Cardiac muscle cell (in vitro differentiated cells and primary cell): Measurements from ENCODE around the gene CSNK1E. TPM values are rescaled to one million over a fixed set of nuclear protein-coding genes. Genes with fewer than 3 reads are reported as not detected.

Experiments used
- DNase-seq, 2 donors: peaks; one replicate each; pipeline versions ENCODE4 v3.0.0 to v3.0.0-alpha.2; 2010 to 2017; ENCODE audit warnings: low read depth in 1 of 2, low spot score in 1 of 2
- H3K27ac ChIP-seq: fragments of 200-600 bp; sonication (generic); 2 replicates; pipeline ENCODE4 v1.5.1; 2016
- H3K27me3 ChIP-seq: fragments of 200-600 bp; sonication (generic); 2 replicates; pipeline ENCODE4 v1.6.0; 2016; ENCODE audit warnings: control low read depth
- H3K36me3 ChIP-seq: fragments of 200-600 bp; sonication (generic); 2 replicates; pipeline ENCODE4 v1.5.1; 2016; ENCODE audit warnings: control low read depth
- H3K4me1 ChIP-seq: fragments of 200-600 bp; sonication (generic); 2 replicates; pipeline ENCODE4 v1.8.1; 2017; ENCODE audit warnings: low read depth, mild to moderate bottlenecking, mixed run types
- H3K4me3 ChIP-seq: fragments of 200-600 bp; sonication (generic); 2 replicates; pipeline ENCODE4 v1.5.1; 2016; ENCODE audit warnings: mild to moderate bottlenecking
- H3K9me3 ChIP-seq: fragments of 200-600 bp; sonication (generic); 2 replicates; pipeline ENCODE4 v1.5.1; 2017; ENCODE audit warnings: low read depth, mild to moderate bottlenecking, control low read depth
- CTCF ChIP-seq: IDR thresholded peaks from 2 replicates; pipeline ENCODE4 v1.5.1; 2012; ENCODE audit warnings: low read depth, mild to moderate bottlenecking, low read length
- polyA plus RNA-seq: library from polyadenylated mRNA; unstranded; fragments of >200 nt; fragmentation: Nextera tagmentation; extraction: Ambion mirVana; gene quantifications from 2 replicates; pipeline ENCODE4 v1.2.1, GENCODE V29; 2016
- total RNA-seq: library from RNA; depleted of rRNA; stranded (reverse); fragments of >200 nt; gene quantifications from 2 replicates; pipeline ENCODE4 v1.2.3, GENCODE V29; 2016

The CSNK1E gene
- total and polyA plus RNA-seq, 2 experiments from 2014 or later, result 179 to 262 TPM

DNA sequence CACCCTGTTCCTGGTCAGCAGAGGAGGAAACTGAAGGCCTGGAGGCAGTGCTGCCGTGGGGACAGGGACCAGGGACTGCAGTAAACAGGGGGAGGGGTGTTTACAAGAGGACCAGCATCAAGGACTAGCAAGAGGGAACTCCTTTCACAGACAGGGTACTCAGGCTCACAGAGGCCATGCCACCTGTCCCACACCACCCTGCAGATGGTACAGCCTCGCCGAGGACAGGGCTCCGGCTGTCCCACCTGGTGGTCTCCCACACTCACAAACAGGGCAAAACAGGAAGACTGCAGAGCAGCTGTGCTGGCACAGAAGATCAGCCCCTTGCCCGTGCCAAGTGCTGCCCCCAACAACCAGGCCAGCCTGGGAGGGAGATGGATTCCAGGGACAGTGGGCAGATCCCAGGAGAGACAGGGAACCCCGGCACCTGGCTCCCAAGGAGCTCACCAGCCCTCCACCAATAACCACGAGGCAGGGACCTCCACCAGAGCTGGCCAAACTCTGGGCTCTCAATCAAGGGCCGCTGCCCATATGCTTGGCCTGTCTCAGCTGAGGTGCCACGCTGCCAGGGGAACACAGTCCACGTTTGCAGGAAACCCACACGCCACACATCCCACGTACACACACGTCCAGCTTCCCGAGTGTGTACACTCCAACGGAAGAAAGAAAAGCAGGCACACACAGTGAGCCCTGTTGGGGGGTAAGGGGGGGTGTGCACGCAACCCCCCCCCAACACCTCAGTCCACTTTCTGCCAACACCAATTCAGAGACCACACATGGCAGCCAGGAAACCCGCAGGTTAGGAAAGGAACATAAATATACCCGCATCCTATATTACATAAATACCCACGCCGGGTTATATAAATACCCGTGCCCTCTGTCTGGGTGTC is 2.1 kb downstream of the CSNK1E start:
- DNase-seq, result peak in 1 of 2 donors; percentile 34
- peaks cover 21% of the 10 kb centered on the region for H3K4me1 ChIP-seq
- H3K9me3 ChIP-seq, result no peaks in the 10 kb centered on the region
- H3K36me3 ChIP-seq, result peaks cover 7% of the 10 kb centered on the region
- H3K27ac ChIP-seq, result peak overlapping the region; percentile 99
- no peaks in the 10 kb centered on the region for H3K27me3 ChIP-seq
- no peak for TF ChIP-seq CTCF
- H3K4me3 ChIP-seq, result peak overlapping the region; percentile 90

DNA sequence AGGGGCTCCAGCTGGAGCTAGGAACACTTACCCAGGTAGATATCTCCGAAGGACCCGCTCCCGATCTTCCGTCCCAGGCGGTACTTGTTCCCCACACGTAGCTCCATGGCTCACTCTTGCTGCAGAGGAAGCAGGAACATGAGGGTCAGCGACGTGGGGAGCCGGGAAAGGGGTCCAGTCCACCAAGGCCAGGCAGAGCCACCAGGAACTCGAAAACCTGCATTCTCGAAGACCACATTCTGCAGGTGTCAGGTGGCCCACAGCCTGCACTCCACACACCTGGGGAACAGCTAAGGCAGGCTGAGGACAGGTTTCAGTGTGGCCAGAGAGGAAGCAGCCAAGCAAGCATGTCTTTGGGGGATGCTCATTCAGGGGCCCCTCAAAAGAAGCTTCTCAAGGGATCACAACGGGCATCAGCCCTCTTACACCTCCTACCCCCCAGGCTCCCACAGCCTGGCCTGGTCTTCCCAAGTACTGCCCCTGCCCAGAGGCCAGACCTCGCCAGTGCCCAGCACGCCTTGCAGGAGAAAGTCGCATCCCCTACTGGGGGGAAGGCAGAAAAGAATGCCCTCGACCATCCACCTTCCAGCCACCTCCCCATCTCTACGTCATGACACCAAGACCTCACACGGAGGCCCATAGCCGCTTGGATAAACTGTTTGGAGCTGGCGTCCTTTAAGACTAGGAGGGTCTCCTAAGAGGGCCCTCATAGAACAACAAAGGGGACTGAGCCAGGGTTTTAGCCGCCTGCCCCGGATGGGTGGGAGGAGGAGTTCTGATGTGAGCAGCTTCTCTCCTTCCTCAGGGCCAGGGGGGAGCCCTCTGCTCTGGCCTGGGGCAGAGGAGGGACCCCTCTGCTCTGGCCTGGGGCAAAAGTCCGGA is 2.9 kb downstream of the CSNK1E start:
- Histone ChIP-seq H3K36me3 (peaks cover 7% of the 10 kb centered on the region), H3K9me3 (no peaks in the 10 kb centered on the region), H3K27ac (peak overlapping the region; percentile 99), H3K27me3 (no peaks in the 10 kb centered on the region), H3K4me1 (peaks cover 25% of the 10 kb centered on the region), H3K4me3 (peak overlapping the region; percentile 90)
- no peak for TF ChIP-seq CTCF
- DNase-seq, result peak in 1 of 2 donors; percentile 47

DNA sequence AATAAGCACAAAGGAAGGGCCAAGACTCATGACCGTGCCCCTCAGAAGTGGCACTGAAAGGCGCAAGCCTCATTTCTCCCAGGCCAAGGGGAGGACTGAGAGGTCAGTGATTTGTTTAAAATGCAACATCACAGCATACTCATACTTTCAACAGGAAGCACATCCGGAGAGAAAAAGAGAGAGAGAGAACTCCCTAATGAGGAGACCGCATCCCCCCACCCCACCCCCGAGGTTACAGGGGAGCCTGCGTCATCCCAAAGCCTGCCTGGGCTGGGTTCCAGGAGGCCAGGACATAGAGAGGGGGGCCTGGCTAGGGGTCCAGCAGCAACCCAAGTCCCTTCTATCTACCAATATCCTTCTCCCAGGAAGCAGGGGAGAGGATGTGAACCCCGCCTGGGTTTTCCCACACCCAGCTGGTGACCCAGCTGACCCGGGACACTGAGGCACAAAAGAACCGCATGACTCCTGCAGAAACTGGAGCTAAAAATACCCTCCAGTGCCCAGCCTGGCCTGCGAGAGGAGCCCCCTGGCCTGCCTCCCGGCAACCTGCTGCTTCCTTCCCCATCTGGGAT is 3.8 kb downstream of the CSNK1E start:
- Histone ChIP-seq H3K4me1 (peaks cover 25% of the 10 kb centered on the region), H3K4me3 (no peak overlapping the region)
- peak in 1 of 2 donors; percentile 92 for DNase-seq

DNA sequence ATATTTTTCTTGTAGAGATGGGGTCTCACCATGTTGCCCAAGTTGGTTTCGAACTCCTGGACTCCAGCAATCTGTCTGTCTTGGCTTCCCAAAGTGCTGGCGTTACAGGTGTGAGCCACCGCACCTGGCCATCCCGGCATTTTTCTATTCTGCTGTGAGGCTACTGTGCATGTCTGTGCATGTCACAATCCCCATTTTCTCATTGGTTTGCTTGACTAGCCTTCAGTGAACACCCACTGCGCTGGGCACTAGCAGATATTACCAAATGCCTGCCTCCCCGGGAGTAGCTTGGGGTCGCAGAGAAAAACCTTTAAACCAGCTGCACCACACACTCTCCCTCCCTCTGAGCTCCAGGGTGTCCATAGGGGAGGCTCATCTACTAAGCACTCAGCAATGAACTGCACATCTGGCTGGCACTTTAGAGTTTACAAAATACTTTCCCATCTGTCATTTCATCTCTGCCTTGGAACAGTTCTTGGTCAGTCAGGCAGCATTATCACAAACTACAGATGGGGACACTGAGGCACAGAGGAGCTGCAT is 4.9 kb downstream of the CSNK1E start:
- no peak for TF ChIP-seq CTCF
- peaks cover 21% of the 10 kb centered on the region for H3K4me1 ChIP-seq
- no peak overlapping the region for H3K4me3 ChIP-seq
- no peak overlapping the region for H3K27ac ChIP-seq
- peaks cover 7% of the 10 kb centered on the region for H3K36me3 ChIP-seq
- H3K27me3 ChIP-seq, result no peaks in the 10 kb centered on the region
- H3K9me3 ChIP-seq, result no peaks in the 10 kb centered on the region
- DNase-seq, result no peak

More for the DNA sequence above, 3.8 kb downstream of the CSNK1E start:
- peak overlapping the region; percentile 99 for H3K27ac ChIP-seq
- H3K27me3 ChIP-seq, result no peaks in the 10 kb centered on the region
- no peak for TF ChIP-seq CTCF
- peaks cover 7% of the 10 kb centered on the region for H3K36me3 ChIP-seq
- H3K9me3 ChIP-seq, result no peaks in the 10 kb centered on the region

DNA sequence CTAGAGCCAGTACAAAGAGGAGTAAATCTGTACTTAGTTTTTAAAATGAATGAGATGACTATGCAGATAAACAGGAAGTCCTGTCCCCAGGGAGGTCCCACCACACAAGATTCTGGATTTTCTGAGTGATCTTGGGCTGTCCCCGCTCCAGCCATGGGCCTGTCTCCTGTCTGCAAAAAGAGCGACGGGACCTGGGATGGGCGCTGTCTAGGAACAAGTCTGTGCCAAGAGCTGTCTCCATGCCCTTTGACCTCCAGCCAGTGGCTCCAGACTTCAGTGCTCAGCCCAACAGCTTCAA is 6.0 kb downstream of the CSNK1E start:
- Histone ChIP-seq H3K27ac (no peak overlapping the region), H3K27me3 (no peaks in the 10 kb centered on the region), H3K9me3 (no peaks in the 10 kb centered on the region), H3K4me1 (peaks cover 21% of the 10 kb centered on the region), H3K36me3 (peaks cover 7% of the 10 kb centered on the region), H3K4me3 (no peak overlapping the region)
- peak in 1 of 2 donors; percentile 27 for DNase-seq
- no peak for TF ChIP-seq CTCF
